Chondrocyte (in vitro differentiated cells): Measurements from ENCODE around the gene FBRSL1. TPM values are rescaled to one million over a fixed set of nuclear protein-coding genes. Genes with fewer than 3 reads are reported as not detected.

Experiments used
- DNase-seq: peaks from one replicate; pipeline ENCODE4 v3.0.0; 2021; ENCODE audit warnings: mixed read lengths, low spot score
- H3K27ac Mint-ChIP-seq: one replicate; pipeline ENCODE4 v1.8.0; 2021; ENCODE audit warnings: mild to moderate bottlenecking, moderate library complexity, mixed read lengths; ENCODE audit not compliant: unreplicated experiment
- H3K27me3 Mint-ChIP-seq: 2 replicates; pipeline ENCODE4 v1.8.0; 2021; ENCODE audit warnings: low read depth, mixed read lengths
- H3K36me3 Mint-ChIP-seq: 2 replicates; pipeline ENCODE4 v1.8.0; 2021; ENCODE audit warnings: low read depth, mixed read lengths
- H3K4me1 Mint-ChIP-seq: 2 replicates; pipeline ENCODE4 v1.8.0; 2021; ENCODE audit warnings: low read depth, mild to moderate bottlenecking, mixed read lengths
- H3K4me3 Mint-ChIP-seq: one replicate; pipeline ENCODE4 v1.8.0; 2021; ENCODE audit warnings: mild to moderate bottlenecking, moderate library complexity, mixed read lengths; ENCODE audit not compliant: unreplicated experiment
- H3K9me3 Mint-ChIP-seq: 2 replicates; pipeline ENCODE4 v1.8.0; 2021; ENCODE audit warnings: low read depth, mixed read lengths
- CTCF ChIP-seq: fragments of 200-600 bp; sonication (generic); IDR thresholded peaks from 2 replicates; pipeline ENCODE4 v1.5.0; 2021; ENCODE audit warnings: antibody characterized with exemption, mild to moderate bottlenecking, moderate library complexity
- total RNA-seq: library from RNA; stranded (reverse); gene quantifications from 3 replicates; pipeline ENCODE4 v1.2.1, GENCODE V29; 2021

FBRSL1 gene
- total RNA-seq, 1 donor from 2014 or later: 41.1 TPM

GRCh38 chr12:132510111-132510724, 20.3 kb downstream of the FBRSL1 start:
- no peaks in the 10 kb centered on the region for H3K27me3 Mint-ChIP-seq
- DNase-seq: no peak
- TF ChIP-seq CTCF: no peak
- H3K9me3 Mint-ChIP-seq: no peaks in the 10 kb centered on the region
- no peak overlapping the region for H3K27ac Mint-ChIP-seq
- H3K4me1 Mint-ChIP-seq: peaks cover 27% of the 10 kb centered on the region
- H3K36me3 Mint-ChIP-seq: no peaks in the 10 kb centered on the region
- H3K4me3 Mint-ChIP-seq: no peak overlapping the region

- H3K27me3 Mint-ChIP-seq: no peaks in the 10 kb centered on the region
- TF ChIP-seq CTCF: no peak
- no peak overlapping the region for H3K4me3 Mint-ChIP-seq
- H3K4me1 Mint-ChIP-seq: peaks cover 20% of the 10 kb centered on the region
- H3K27ac Mint-ChIP-seq: no peak overlapping the region
- DNase-seq: no peak
- no peaks in the 10 kb centered on the region for H3K36me3 Mint-ChIP-seq
- no peaks in the 10 kb centered on the region for H3K9me3 Mint-ChIP-seq
Measured at GRCh38 chr12:132510746-132511477, 21.0 kb downstream of the FBRSL1 start.

GRCh38 chr12:132511516-132512196, 21.7 kb downstream of the FBRSL1 start:
- peaks cover 13% of the 10 kb centered on the region for H3K4me1 Mint-ChIP-seq
- DNase-seq: no peak
- no peaks in the 10 kb centered on the region for H3K27me3 Mint-ChIP-seq
- H3K4me3 Mint-ChIP-seq: no peak overlapping the region
- H3K9me3 Mint-ChIP-seq: no peaks in the 10 kb centered on the region
- no peak for TF ChIP-seq CTCF
- H3K36me3 Mint-ChIP-seq: no peaks in the 10 kb centered on the region
- H3K27ac Mint-ChIP-seq: no peak overlapping the region

GRCh38 chr12:132512197-132513069, 22.5 kb downstream of the FBRSL1 start:
- no peak for TF ChIP-seq CTCF
- no peaks in the 10 kb centered on the region for H3K9me3 Mint-ChIP-seq
- no peak for DNase-seq
- H3K27ac Mint-ChIP-seq: no peak overlapping the region
- H3K4me1 Mint-ChIP-seq: peaks cover 6% of the 10 kb centered on the region
- H3K36me3 Mint-ChIP-seq: peaks cover 2% of the 10 kb centered on the region
- H3K4me3 Mint-ChIP-seq: no peak overlapping the region
- H3K27me3 Mint-ChIP-seq: no peaks in the 10 kb centered on the region

- Mint-ChIP-seq H3K4me3 (no peak overlapping the region), H3K27me3 (no peaks in the 10 kb centered on the region), H3K27ac (peak overlapping the region; percentile 23), H3K9me3 (peaks cover under 1% of the 10 kb centered on the region), H3K36me3 (peaks cover 4% of the 10 kb centered on the region), H3K4me1 (peaks cover 6% of the 10 kb centered on the region)
- TF ChIP-seq CTCF: no peak
- DNase-seq: no peak
Measured at GRCh38 chr12:132513070-132513398, 23.1 kb downstream of the FBRSL1 start.
